Esophagus muscularis mucosa (tissue), 4 donors: ENCODE data around the gene DHCR24.

Experiments
- CTCF ChIP-seq, 3 experiments: fragments of 200-600 bp in 2 of 3; fragments of 450-650 bp in 1 of 3; sonication (generic) in 2 of 3; IDR thresholded peaks; one replicate each; pipeline ENCODE4 v1.5.1; 2017 to 2019; ENCODE audit warnings: antibody characterized with exemption in 3 of 3, mild to moderate bottlenecking in 2 of 3, moderate library complexity in 1 of 3
- EP300 ChIP-seq: sonication (generic); formaldehyde crosslinking; IDR thresholded peaks from one replicate; pipeline ENCODE4 v1.6.1; 2017; ENCODE audit warnings: antibody characterized with exemption
- POLR2A ChIP-seq: fragments of 450-650 bp; IDR thresholded peaks from one replicate; pipeline ENCODE4 v1.6.1; 2017; ENCODE audit warnings: antibody characterized with exemption, moderate library complexity, mild to moderate bottlenecking, low read depth
- POLR2AphosphoS5 ChIP-seq, 2 donors: sonication (generic); formaldehyde crosslinking; IDR thresholded peaks; one replicate each; pipeline ENCODE4 v1.6.1; 2017; ENCODE audit warnings: antibody characterized with exemption in 2 of 2

GRCh38 chr1:54870869-54871268 is 16.1 kb downstream of the DHCR24 start:
- TF ChIP-seq CTCF (IDR thresholded peaks at IDR 0.05), result no peak
- no peak for TF ChIP-seq POLR2A
- no peak for TF ChIP-seq POLR2AphosphoS5 (IDR thresholded peaks at IDR 0.05)
- TF ChIP-seq EP300, result no peak
